Mesendoderm (in vitro differentiated cells): ENCODE data around the gene PLAAT2.

ENCODE experiments used
- DNase-seq: peaks from one replicate; pipeline ENCODE4 v3.0.0; 2013
- H2AK5ac ChIP-seq: 2 replicates; pipeline ENCODE4 v1.6.1; 2013; ENCODE audit warnings: low read length, inconsistent platforms
- H2BK120ac ChIP-seq: 2 replicates; pipeline ENCODE4 v1.6.1; 2013; ENCODE audit warnings: low read depth, mild to moderate bottlenecking, low read length, moderate library complexity, mixed read lengths
- H2BK15ac ChIP-seq: replicated peaks from 2 replicates; pipeline ENCODE4 v1.6.1; 2013; ENCODE audit warnings: low read depth, mild to moderate bottlenecking, moderate library complexity
- H2BK5ac ChIP-seq: 2 replicates; pipeline ENCODE4 v1.6.1; 2013; ENCODE audit warnings: low read length, inconsistent platforms
- H3K18ac ChIP-seq: 2 replicates; pipeline ENCODE4 v1.6.1; 2013; ENCODE audit warnings: mild to moderate bottlenecking, low read length, mixed read lengths
- H3K23ac ChIP-seq: one replicate; pipeline ENCODE4 v1.6.1; 2013; ENCODE audit warnings: low read length
- H3K27ac ChIP-seq: 2 replicates; pipeline ENCODE4 v1.5.1; 2013; ENCODE audit warnings: low read depth, mild to moderate bottlenecking, inconsistent platforms, low read length, moderate library complexity
- H3K27me3 ChIP-seq: 2 replicates; pipeline ENCODE4 v1.6.1; 2013; ENCODE audit warnings: low read length, control low read depth, mild to moderate bottlenecking, inconsistent platforms; ENCODE audit not compliant: insufficient read depth, poor library complexity
- H3K36me3 ChIP-seq: 2 replicates; pipeline ENCODE4 v1.6.1; 2013; ENCODE audit warnings: low read length, inconsistent platforms; ENCODE audit not compliant: control insufficient read depth, insufficient read depth
- H3K4ac ChIP-seq: one replicate; pipeline ENCODE4 v1.6.1; 2013; ENCODE audit warnings: low read depth, mild to moderate bottlenecking, low read length, moderate library complexity
- H3K4me1 ChIP-seq: 2 replicates; pipeline ENCODE4 v1.6.1; 2013; ENCODE audit warnings: low read depth, low read length, inconsistent platforms; ENCODE audit not compliant: control insufficient read depth
- H3K4me2 ChIP-seq: 2 replicates; pipeline ENCODE4 v1.6.1; 2013; ENCODE audit warnings: low read length
- H3K4me3 ChIP-seq: 2 replicates; pipeline ENCODE4 v1.5.1; 2013; ENCODE audit warnings: mild to moderate bottlenecking, low read length
- H3K56ac ChIP-seq: one replicate; pipeline ENCODE4 v1.6.1; 2013; ENCODE audit warnings: low read length
- H3K79me1 ChIP-seq: 2 replicates; pipeline ENCODE4 v1.6.1; 2013; ENCODE audit warnings: low read length, inconsistent platforms
- H3K79me2 ChIP-seq: 2 replicates; pipeline ENCODE4 v1.6.1; 2013; ENCODE audit warnings: mild to moderate bottlenecking, low read length; ENCODE audit not compliant: control insufficient read depth, insufficient read depth
- H3K9ac ChIP-seq: 2 replicates; pipeline ENCODE4 v1.6.1; 2013; ENCODE audit warnings: low read length, inconsistent platforms
- H4K5ac ChIP-seq: one replicate; pipeline ENCODE4 v1.6.1; 2013; ENCODE audit warnings: low read length
- H4K8ac ChIP-seq: one replicate; pipeline ENCODE4 v1.6.1; 2013; ENCODE audit warnings: low read depth, mild to moderate bottlenecking, control low read depth, low read length, moderate library complexity
- WGBS: extraction: QIAGEN DNeasy Blood & Tissue Kit; methylation state at CpG from one replicate; pipeline ENCODE4 v1.1.7; 2013; ENCODE audit warnings: low lambda C conversion rate, missing lambda C conversion rate; ENCODE audit not compliant: insufficient coverage; ENCODE audit errors: extremely low coverage; 5-methylcytosine and 5-hydroxymethylcytosine counted together

The PLAAT2 gene

GRCh38 chr11:63564056-63564774, 1.0 kb upstream of the PLAAT2 start:
- Histone ChIP-seq H3K27ac (no peak overlapping the region), H3K4me2 (no peak overlapping the region), H3K36me3 (no peaks in the 10 kb centered on the region), H2BK15ac (no peak overlapping the region), H3K79me1 (no peaks in the 10 kb centered on the region), H3K4ac (peak overlapping the region; percentile 62), H4K8ac (no peak overlapping the region), H3K23ac (no peak overlapping the region), H3K9ac (no peak overlapping the region), H3K4me1 (no peaks in the 10 kb centered on the region), H3K56ac (no peak overlapping the region), H4K5ac (no peak overlapping the region), H3K18ac (no peak overlapping the region), H3K4me3 (no peak overlapping the region), H2BK120ac (no peak overlapping the region), H3K27me3 (no peaks in the 10 kb centered on the region), H3K79me2 (no peaks in the 10 kb centered on the region), H2BK5ac (no peak overlapping the region), H2AK5ac (no peak overlapping the region)
- no peak for DNase-seq
- no CpG with 5 or more reads among the region's 7 CpGs for WGBS

GRCh38 chr11:63560506-63561180, 2.5 kb downstream of the PLAAT2 start:
- Histone ChIP-seq H3K4me3 (no peak overlapping the region), H2BK120ac (no peak overlapping the region), H3K79me1 (no peaks in the 10 kb centered on the region), H2AK5ac (no peak overlapping the region), H3K4ac (no peak overlapping the region), H2BK15ac (no peak overlapping the region), H2BK5ac (no peak overlapping the region), H4K5ac (no peak overlapping the region), H3K79me2 (no peaks in the 10 kb centered on the region), H3K18ac (no peak overlapping the region), H3K4me1 (no peaks in the 10 kb centered on the region), H3K23ac (no peak overlapping the region), H3K4me2 (no peak overlapping the region), H4K8ac (no peak overlapping the region), H3K27ac (no peak overlapping the region), H3K27me3 (no peaks in the 10 kb centered on the region), H3K9ac (no peak overlapping the region), H3K56ac (no peak overlapping the region), H3K36me3 (no peaks in the 10 kb centered on the region)
- no CpG with 5 or more reads among the region's 7 CpGs for WGBS
- DNase-seq, result no peak

GRCh38 chr11:63558459-63559157, 4.6 kb downstream of the PLAAT2 start:
- Histone ChIP-seq H3K27me3 (no peaks in the 10 kb centered on the region), H2BK120ac (no peak overlapping the region), H2BK15ac (no peak overlapping the region), H2BK5ac (no peak overlapping the region), H3K9ac (no peak overlapping the region), H3K18ac (no peak overlapping the region), H3K79me1 (no peaks in the 10 kb centered on the region), H3K56ac (no peak overlapping the region), H3K36me3 (no peaks in the 10 kb centered on the region), H3K23ac (no peak overlapping the region), H3K4me1 (no peaks in the 10 kb centered on the region), H3K4ac (no peak overlapping the region), H4K5ac (no peak overlapping the region), H3K4me3 (no peak overlapping the region), H3K79me2 (no peaks in the 10 kb centered on the region), H2AK5ac (no peak overlapping the region), H3K27ac (no peak overlapping the region), H4K8ac (no peak overlapping the region), H3K4me2 (no peak overlapping the region)
- no CpG with 5 or more reads among the region's 7 CpGs for WGBS
- no peak for DNase-seq

GRCh38 chr11:63557570-63557969, 5.6 kb downstream of the PLAAT2 start:
- H3K23ac ChIP-seq, result no peak overlapping the region
- no peaks in the 10 kb centered on the region for H3K4me1 ChIP-seq
- H3K18ac ChIP-seq, result no peak overlapping the region
- H3K4me2 ChIP-seq, result no peak overlapping the region
- H3K4me3 ChIP-seq, result no peak overlapping the region
- no peak for DNase-seq
- no peaks in the 10 kb centered on the region for H3K79me1 ChIP-seq
- no peak overlapping the region for H3K9ac ChIP-seq
- no peak overlapping the region for H2BK15ac ChIP-seq
- H3K27me3 ChIP-seq, result no peaks in the 10 kb centered on the region
- no peak overlapping the region for H2BK120ac ChIP-seq
- no CpG with 5 or more reads among the region's 7 CpGs for WGBS
- H3K79me2 ChIP-seq, result no peaks in the 10 kb centered on the region
- H3K36me3 ChIP-seq, result no peaks in the 10 kb centered on the region
- no peak overlapping the region for H4K8ac ChIP-seq
- no peak overlapping the region for H2AK5ac ChIP-seq
- H3K56ac ChIP-seq, result no peak overlapping the region
- H4K5ac ChIP-seq, result no peak overlapping the region
- H3K27ac ChIP-seq, result no peak overlapping the region
- no peak overlapping the region for H3K4ac ChIP-seq
- H2BK5ac ChIP-seq, result no peak overlapping the region

GRCh38 chr11:63556404-63557013, 6.7 kb downstream of the PLAAT2 start:
- Histone ChIP-seq H2BK15ac (no peak overlapping the region), H2BK5ac (no peak overlapping the region), H3K4me2 (no peak overlapping the region), H3K27me3 (no peaks in the 10 kb centered on the region), H4K8ac (no peak overlapping the region), H3K9ac (no peak overlapping the region), H3K56ac (no peak overlapping the region), H3K27ac (no peak overlapping the region), H2BK120ac (no peak overlapping the region), H2AK5ac (no peak overlapping the region), H3K79me2 (no peaks in the 10 kb centered on the region), H3K4me3 (no peak overlapping the region), H3K18ac (no peak overlapping the region), H4K5ac (no peak overlapping the region), H3K23ac (no peak overlapping the region), H3K4ac (no peak overlapping the region), H3K4me1 (no peaks in the 10 kb centered on the region), H3K36me3 (no peaks in the 10 kb centered on the region), H3K79me1 (no peaks in the 10 kb centered on the region)
- no CpG with 5 or more reads among the region's 7 CpGs for WGBS
- no peak for DNase-seq
